A549 (cell line): ENCODE data around the gene SHISA4. TPM values are rescaled to one million over a fixed set of nuclear protein-coding genes. Genes with fewer than 3 reads are reported as not detected.

Source experiments
- ATAC-seq, 2 experiments: fragments of 200-7000 bp in 1 of 2; fragments of >200 bp in 1 of 2; cut with Nextera tagmentation in 1 of 2; cut with Tn5 transposase in 1 of 2; 3 replicates each; pipeline versions ENCODE4 v1.8.0 to v1.9.1; 2018 to 2020; ENCODE audit warnings: mild to moderate bottlenecking in 1 of 2, moderate library complexity in 1 of 2
- CTCF ChIA-PET: fragments of 300-600 bp; sonication (Branson Sonifier 250); formaldehyde crosslinking; extraction: SDS; loops from one replicate; lab custom pipeline; 2021; ENCODE audit warnings: antibody characterized with exemption, inconsistent platforms; lab: Yijun Ruan, JAX
- POLR2A ChIA-PET: fragments of 350-600 bp; formaldehyde crosslinking; extraction: SDS; loops from one replicate; lab custom pipeline; 2021; ENCODE audit warnings: antibody characterized with exemption, inconsistent platforms; lab: Yijun Ruan, JAX
- DNase-seq, 2 experiments: peaks; one replicate each; pipeline versions ENCODE4 v3.0.0 to v3.0.0-alpha.2; 2011 to 2016; ENCODE audit warnings: low read depth in 1 of 2, low spot score in 1 of 2
- FAIRE-seq: peaks from 2 replicates; lab custom pipeline; 2011; peaks lifted over from hg19 to GRCh38; lab: Jason Lieb, UNC
- H3K27ac ChIP-seq, 2 experiments: fragments of >200 bp; sonication (Bioruptor Twin); formaldehyde crosslinking; 3 replicates each; pipeline ENCODE4 v1.5.1; 2016 to 2017
- H3K4me1 ChIP-seq: fragments of >200 bp; sonication (Bioruptor Twin); formaldehyde crosslinking; 3 replicates; pipeline ENCODE4 v1.6.1; 2016
- H3K4me2 ChIP-seq: fragments of >200 bp; sonication (Bioruptor Twin); formaldehyde crosslinking; 3 replicates; pipeline ENCODE4 v1.6.1; 2016
- H3K4me3 ChIP-seq: fragments of >200 bp; sonication (Bioruptor Twin); formaldehyde crosslinking; 3 replicates; pipeline ENCODE4 v1.5.1; 2016
- H3K9me3 ChIP-seq: fragments of >200 bp; sonication (Bioruptor Twin); formaldehyde crosslinking; 3 replicates; pipeline ENCODE4 v1.6.1; 2016
- EHF ChIP-seq: fragments of 250-450 bp; sonication (Bioruptor Pico); IDR thresholded peaks from 2 replicates; pipeline ENCODE4 v1.5.0; 2020; ENCODE audit warnings: mild to moderate bottlenecking
- EHMT2 ChIP-seq: fragments of 200-600 bp; sonication (generic); IDR thresholded peaks from 2 replicates; pipeline ENCODE4 v1.6.1; 2016; ENCODE audit warnings: antibody characterized with exemption, low read depth, mild to moderate bottlenecking, moderate library complexity
- EP300 ChIP-seq, 2 experiments: fragments of >200 bp; sonication (Bioruptor Twin); formaldehyde crosslinking; IDR thresholded peaks; 2 replicates in 1 of 2; 3 replicates in 1 of 2; pipeline ENCODE4 v1.6.1; 2016 to 2017
- FOSB ChIP-seq: fragments of 250-450 bp; sonication (Bioruptor Pico); IDR thresholded peaks from 2 replicates; pipeline ENCODE4 v1.5.0; 2020; ENCODE audit warnings: mild to moderate bottlenecking, moderate library complexity
- HOXA7 ChIP-seq: fragments of 250-450 bp; sonication (Bioruptor Pico); IDR thresholded peaks from 2 replicates; pipeline ENCODE4 v1.5.0; 2020; ENCODE audit warnings: mild to moderate bottlenecking, moderate library complexity
- HOXB13 ChIP-seq: fragments of 250-450 bp; sonication (Bioruptor Pico); IDR thresholded peaks from 2 replicates; pipeline ENCODE4 v1.5.0; 2020; ENCODE audit warnings: low read depth, mild to moderate bottlenecking, moderate library complexity
- HOXB5 ChIP-seq: fragments of 250-450 bp; sonication (Bioruptor Pico); IDR thresholded peaks from 2 replicates; pipeline ENCODE4 v1.5.0; 2020; ENCODE audit warnings: mild to moderate bottlenecking, moderate library complexity
- JUNB ChIP-seq: fragments of >200 bp; sonication (Bioruptor Twin); formaldehyde crosslinking; IDR thresholded peaks from 2 replicates; pipeline ENCODE4 v1.6.1; 2016
- KDM1A ChIP-seq: fragments of 200-600 bp; sonication (generic); IDR thresholded peaks from 2 replicates; pipeline ENCODE4 v1.6.1; 2016; ENCODE audit warnings: low read depth, mild to moderate bottlenecking
- MAFK ChIP-seq: fragments of 450-650 bp; IDR thresholded peaks from 2 replicates; pipeline ENCODE4 v1.6.1; 2014; ENCODE audit not compliant: partially characterized antibody
- NPAS2 ChIP-seq: fragments of 250-450 bp; sonication (Bioruptor Pico); IDR thresholded peaks from 2 replicates; pipeline ENCODE4 v1.8.0; 2022; ENCODE audit warnings: mild to moderate bottlenecking, moderate library complexity, borderline replicate concordance
- RCOR1 ChIP-seq: fragments of 150-350 bp; IDR thresholded peaks from 2 replicates; pipeline ENCODE4 v1.6.1; 2014; ENCODE audit warnings: antibody characterized with exemption, low read length, low read depth
- SMC3 ChIP-seq: fragments of >200 bp; sonication (Bioruptor Twin); formaldehyde crosslinking; IDR thresholded peaks from 3 replicates; pipeline ENCODE4 v1.6.1; 2018; ENCODE audit warnings: inconsistent platforms
- SREBF2 ChIP-seq: fragments of 450-650 bp; IDR thresholded peaks from 2 replicates; pipeline ENCODE4 v1.6.1; 2014; ENCODE audit warnings: mild to moderate bottlenecking, moderate library complexity
- ZNF302 ChIP-seq: fragments of 250-450 bp; sonication (Bioruptor Pico); IDR thresholded peaks from 2 replicates; pipeline ENCODE4 v1.9.0; 2021; ENCODE audit warnings: inconsistent platforms, mild to moderate bottlenecking, moderate library complexity
- ZSCAN20 ChIP-seq: fragments of 250-450 bp; sonication (Bioruptor Pico); IDR thresholded peaks from 2 replicates; pipeline ENCODE4 v1.8.0; 2022; ENCODE audit warnings: mild to moderate bottlenecking, moderate library complexity
- WGBS: methylation state at CpG from one replicate; pipeline ENCODE4 v1.1.6; 2017; ENCODE audit errors: missing lambda C conversion rate; 5-methylcytosine and 5-hydroxymethylcytosine counted together
- polyA plus RNA-seq, 4 experiments: library from polyadenylated mRNA; depleted of rRNA in 3 of 4; stranded (reverse); fragments of >200 nt; fragmentation: RNase III in 1 of 4; extraction: RNeasy Plus Mini Kit Qiagen cat#74134 plus additional on column Dnase treatment in 1 of 4; gene quantifications; 2 replicates in 3 of 4; 3 replicates in 1 of 4; pipeline ENCODE4 v1.2.3, GENCODE V29; 2011 to 2017
- TF ChIP-seq, protein P1 (sequence below): fragments of >200 bp; sonication (Bioruptor Twin); formaldehyde crosslinking; IDR thresholded peaks from 2 replicates; pipeline ENCODE4 v1.6.1; 2016
- TF ChIP-seq, protein P2 (sequence below): fragments of 450-650 bp; IDR thresholded peaks from 2 replicates; pipeline ENCODE4 v1.6.1; 2014; ENCODE audit warnings: antibody characterized with exemption
- TF ChIP-seq, protein P3 (sequence below): fragments of 250-450 bp; sonication (Bioruptor Pico); IDR thresholded peaks from 2 replicates; pipeline ENCODE4 v1.5.0; 2021; ENCODE audit warnings: mild to moderate bottlenecking, moderate library complexity, borderline replicate concordance
- TF ChIP-seq, protein P4 (sequence below): fragments of 250-450 bp; sonication (Bioruptor Pico); IDR thresholded peaks from 2 replicates; pipeline ENCODE4 v1.5.0; 2020; ENCODE audit warnings: low read depth, mild to moderate bottlenecking, moderate library complexity
- TF ChIP-seq, protein P5 (sequence below): IDR thresholded peaks from 2 replicates; pipeline ENCODE4 v1.6.1; 2012; ENCODE audit warnings: low read depth, borderline replicate concordance
- TF ChIP-seq, protein P6 (sequence below): fragments of >200 bp; sonication (Bioruptor Twin); formaldehyde crosslinking; IDR thresholded peaks from 3 replicates; pipeline ENCODE4 v1.5.1; 2016
- TF ChIP-seq, protein P7 (sequence below): fragments of 150-350 bp; IDR thresholded peaks from 2 replicates; pipeline ENCODE4 v1.6.1; 2014; ENCODE audit warnings: low read depth, mild to moderate bottlenecking, low read length

Gene SHISA4
- polyA plus RNA-seq, 2 of the 4 experiments (the other 2 are of a cell fraction), result 10.0 to 15.0 TPM

DNA sequence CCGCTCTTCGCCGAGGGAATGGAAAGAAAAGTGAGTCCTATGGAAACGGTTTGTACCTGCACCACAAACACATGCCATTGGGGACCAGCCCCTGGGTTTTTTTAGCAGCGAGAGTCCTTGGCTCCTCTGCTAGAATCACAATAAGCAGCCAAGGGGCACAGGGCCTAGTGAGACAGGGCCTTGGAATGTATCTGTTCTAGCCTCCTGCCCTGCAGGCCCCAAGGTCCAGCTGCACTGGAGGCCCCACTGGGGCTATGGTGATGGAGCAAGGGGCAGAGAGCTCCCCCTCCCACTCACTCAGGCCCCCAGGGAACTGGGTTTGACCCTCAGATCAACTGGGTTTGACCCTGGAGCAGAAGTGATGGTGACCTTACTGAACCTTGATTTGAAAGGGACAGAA lies 14.4 kb downstream of the SHISA4 start:
- no peak overlapping the region for H3K4me3 ChIP-seq
- H3K9me3 ChIP-seq, result no peaks in the 10 kb centered on the region
- H3K4me2 ChIP-seq, result no peak overlapping the region
- peak in 1 of 2 experiments; percentile 17; a peak in 1 of 6 replicates for ATAC-seq
- no peak for DNase-seq
- no peaks in the 10 kb centered on the region for H3K4me1 ChIP-seq
- ChIA-PET CTCF (interaction anchor here (0.7 to 20.2 kb wide), 6 partner anchors 10 to 372 kb away, joined by 3 to 855 read pairs (median 3); partner anchors contain the start of genes RNPEP, SHISA4 and TIMM17A), POLR2A (no interaction called here)
- WGBS, result 78% methylated on average over 5 of the region's 5 CpGs
- H3K27ac ChIP-seq, result no peak overlapping the region
- no peak for FAIRE-seq
- TF ChIP-seq, protein P1, sequence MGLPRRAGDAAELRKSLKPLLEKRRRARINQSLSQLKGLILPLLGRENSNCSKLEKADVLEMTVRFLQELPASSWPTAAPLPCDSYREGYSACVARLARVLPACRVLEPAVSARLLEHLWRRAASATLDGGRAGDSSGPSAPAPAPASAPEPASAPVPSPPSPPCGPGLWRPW, result no peak
- TF ChIP-seq RCOR1 (no peak), HOXA7 (CRISPR knock-in tag) (no peak), EHF (CRISPR knock-in tag) (no peak), HOXB5 (no peak)
- TF ChIP-seq, all 56 proteins: peak for 0

DNA sequence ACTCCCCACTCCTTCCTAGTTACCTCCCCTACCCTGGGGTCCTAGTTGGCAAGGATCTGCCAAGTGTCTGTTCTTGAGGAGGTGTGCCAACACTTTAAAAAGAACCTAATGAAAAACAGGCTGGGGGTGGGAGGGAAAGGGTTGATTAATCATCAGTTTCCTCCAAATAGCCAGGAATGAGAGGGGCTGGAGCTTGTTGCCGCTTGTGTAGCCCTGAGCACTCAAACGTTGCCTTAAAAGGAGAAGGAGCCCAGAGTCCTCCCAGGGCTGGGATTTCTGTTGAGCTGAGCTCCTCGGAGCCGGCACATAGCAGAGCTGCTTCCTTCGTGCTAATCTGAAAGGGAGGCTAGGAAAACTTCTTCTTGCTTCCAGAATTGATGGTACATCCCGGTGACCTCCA lies 15.9 kb downstream of the SHISA4 start:
- FAIRE-seq (no peak), ATAC-seq (no peak), DNase-seq (no peak)
- Histone ChIP-seq H3K9me3 (no peaks in the 10 kb centered on the region), H3K27ac (no peak overlapping the region), H3K4me3 (no peak overlapping the region), H3K4me2 (no peak overlapping the region), H3K4me1 (no peaks in the 10 kb centered on the region)
- CTCF ChIA-PET, result interaction anchor here (17.1 to 20.2 kb wide), 2 partner anchors 12 to 72 kb away, joined by 303 to 855 read pairs; partner anchors contain the start of genes RNPEP and SHISA4
- POLR2A ChIA-PET, result no interaction called here
- WGBS, result 74% methylated on average over 6 of the region's 6 CpGs
- TF ChIP-seq SMC3 (no peak), MAFK (no peak), FOSB (CRISPR knock-in tag) (no peak), NPAS2 (CRISPR knock-in tag) (no peak), ZSCAN20 (no peak), SREBF2 (no peak), HOXB13 (CRISPR knock-in tag) (no peak), HOXA7 (CRISPR knock-in tag) (no peak), EHMT2 (no peak)
- TF ChIP-seq, protein P2, sequence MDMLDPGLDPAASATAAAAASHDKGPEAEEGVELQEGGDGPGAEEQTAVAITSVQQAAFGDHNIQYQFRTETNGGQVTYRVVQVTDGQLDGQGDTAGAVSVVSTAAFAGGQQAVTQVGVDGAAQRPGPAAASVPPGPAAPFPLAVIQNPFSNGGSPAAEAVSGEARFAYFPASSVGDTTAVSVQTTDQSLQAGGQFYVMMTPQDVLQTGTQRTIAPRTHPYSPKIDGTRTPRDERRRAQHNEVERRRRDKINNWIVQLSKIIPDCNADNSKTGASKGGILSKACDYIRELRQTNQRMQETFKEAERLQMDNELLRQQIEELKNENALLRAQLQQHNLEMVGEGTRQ, result no peak
- TF ChIP-seq, protein P3, sequence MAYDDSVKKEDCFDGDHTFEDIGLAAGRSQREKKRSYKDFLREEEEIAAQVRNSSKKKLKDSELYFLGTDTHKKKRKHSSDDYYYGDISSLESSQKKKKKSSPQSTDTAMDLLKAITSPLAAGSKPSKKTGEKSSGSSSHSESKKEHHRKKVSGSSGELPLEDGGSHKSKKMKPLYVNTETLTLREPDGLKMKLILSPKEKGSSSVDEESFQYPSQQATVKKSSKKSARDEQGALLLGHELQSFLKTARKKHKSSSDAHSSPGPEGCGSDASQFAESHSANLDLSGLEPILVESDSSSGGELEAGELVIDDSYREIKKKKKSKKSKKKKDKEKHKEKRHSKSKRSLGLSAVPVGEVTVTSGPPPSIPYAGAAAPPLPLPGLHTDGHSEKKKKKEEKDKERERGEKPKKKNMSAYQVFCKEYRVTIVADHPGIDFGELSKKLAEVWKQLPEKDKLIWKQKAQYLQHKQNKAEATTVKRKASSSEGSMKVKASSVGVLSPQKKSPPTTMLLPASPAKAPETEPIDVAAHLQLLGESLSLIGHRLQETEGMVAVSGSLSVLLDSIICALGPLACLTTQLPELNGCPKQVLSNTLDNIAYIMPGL (CRISPR knock-in tag), result no peak
- TF ChIP-seq, protein P4, sequence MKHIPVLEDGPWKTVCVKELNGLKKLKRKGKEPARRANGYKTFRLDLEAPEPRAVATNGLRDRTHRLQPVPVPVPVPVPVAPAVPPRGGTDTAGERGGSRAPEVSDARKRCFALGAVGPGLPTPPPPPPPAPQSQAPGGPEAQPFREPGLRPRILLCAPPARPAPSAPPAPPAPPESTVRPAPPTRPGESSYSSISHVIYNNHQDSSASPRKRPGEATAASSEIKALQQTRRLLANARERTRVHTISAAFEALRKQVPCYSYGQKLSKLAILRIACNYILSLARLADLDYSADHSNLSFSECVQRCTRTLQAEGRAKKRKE (CRISPR knock-in tag), result no peak
- TF ChIP-seq, protein P5, sequence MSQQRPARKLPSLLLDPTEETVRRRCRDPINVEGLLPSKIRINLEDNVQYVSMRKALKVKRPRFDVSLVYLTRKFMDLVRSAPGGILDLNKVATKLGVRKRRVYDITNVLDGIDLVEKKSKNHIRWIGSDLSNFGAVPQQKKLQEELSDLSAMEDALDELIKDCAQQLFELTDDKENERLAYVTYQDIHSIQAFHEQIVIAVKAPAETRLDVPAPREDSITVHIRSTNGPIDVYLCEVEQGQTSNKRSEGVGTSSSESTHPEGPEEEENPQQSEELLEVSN, result no peak

DNA sequence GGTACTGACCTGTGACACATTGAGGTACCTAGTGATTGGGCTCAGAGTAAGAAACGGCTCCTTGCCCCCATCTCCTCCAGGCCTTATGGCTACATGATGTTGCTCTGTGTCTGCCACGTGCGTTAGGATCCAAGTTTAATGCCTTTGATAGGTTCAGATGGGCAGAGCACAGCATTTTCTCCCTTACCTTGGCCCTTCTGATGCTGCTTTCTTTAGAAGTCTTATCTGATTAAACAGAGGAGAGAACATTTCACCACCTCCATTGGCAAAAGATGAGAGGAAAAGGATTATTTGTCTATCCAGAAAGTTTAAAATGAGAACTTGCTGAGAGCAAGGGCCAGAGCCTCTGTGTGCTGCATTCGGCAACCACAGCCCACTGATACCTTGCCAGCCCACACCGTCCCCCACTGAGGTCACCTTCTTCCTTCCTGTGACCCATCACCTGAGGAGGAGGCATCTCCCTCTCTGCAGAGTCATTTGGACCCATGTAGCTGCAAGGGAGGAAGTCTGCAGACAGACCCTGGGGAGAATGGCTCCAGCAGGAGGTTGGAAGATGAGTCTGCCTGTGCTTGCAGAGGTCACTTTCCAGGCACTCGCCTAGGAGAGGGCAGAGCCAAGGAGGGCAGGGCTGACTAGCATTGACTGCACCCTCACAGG lies 16.7 kb downstream of the SHISA4 start:
- H3K4me3 ChIP-seq, result no peak overlapping the region
- no peak for DNase-seq
- H3K27ac ChIP-seq, result no peak overlapping the region
- POLR2A ChIA-PET, result interaction anchor here (1.7 kb wide), 1 partner anchor 11 kb away, joined by 4 read pairs; no protein-coding TSS in a partner anchor
- no peaks in the 10 kb centered on the region for H3K9me3 ChIP-seq
- WGBS, result 70% methylated on average over 6 of the region's 6 CpGs
- no peak overlapping the region for H3K4me2 ChIP-seq
- no peak for ATAC-seq
- CTCF ChIA-PET, result interaction anchor here (1.0 to 20.2 kb wide), 3 partner anchors 13 to 71 kb away, joined by 3 to 855 read pairs (median 303); partner anchors contain the start of genes RNPEP and SHISA4
- FAIRE-seq, result no peak
- no peaks in the 10 kb centered on the region for H3K4me1 ChIP-seq
- no peak for TF ChIP-seq EP300 (IDR thresholded peaks at IDR 0.05)
- no peak for TF ChIP-seq KDM1A
- TF ChIP-seq, protein P3 (CRISPR knock-in tag), result no peak
- TF ChIP-seq ZNF302 (CRISPR knock-in tag), result no peak
- TF ChIP-seq JUNB, result no peak
- TF ChIP-seq HOXA7 (CRISPR knock-in tag), result no peak
- TF ChIP-seq, protein P6, sequence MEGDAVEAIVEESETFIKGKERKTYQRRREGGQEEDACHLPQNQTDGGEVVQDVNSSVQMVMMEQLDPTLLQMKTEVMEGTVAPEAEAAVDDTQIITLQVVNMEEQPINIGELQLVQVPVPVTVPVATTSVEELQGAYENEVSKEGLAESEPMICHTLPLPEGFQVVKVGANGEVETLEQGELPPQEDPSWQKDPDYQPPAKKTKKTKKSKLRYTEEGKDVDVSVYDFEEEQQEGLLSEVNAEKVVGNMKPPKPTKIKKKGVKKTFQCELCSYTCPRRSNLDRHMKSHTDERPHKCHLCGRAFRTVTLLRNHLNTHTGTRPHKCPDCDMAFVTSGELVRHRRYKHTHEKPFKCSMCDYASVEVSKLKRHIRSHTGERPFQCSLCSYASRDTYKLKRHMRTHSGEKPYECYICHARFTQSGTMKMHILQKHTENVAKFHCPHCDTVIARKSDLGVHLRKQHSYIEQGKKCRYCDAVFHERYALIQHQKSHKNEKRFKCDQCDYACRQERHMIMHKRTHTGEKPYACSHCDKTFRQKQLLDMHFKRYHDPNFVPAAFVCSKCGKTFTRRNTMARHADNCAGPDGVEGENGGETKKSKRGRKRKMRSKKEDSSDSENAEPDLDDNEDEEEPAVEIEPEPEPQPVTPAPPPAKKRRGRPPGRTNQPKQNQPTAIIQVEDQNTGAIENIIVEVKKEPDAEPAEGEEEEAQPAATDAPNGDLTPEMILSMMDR, result no peak
- TF ChIP-seq, protein P7, sequence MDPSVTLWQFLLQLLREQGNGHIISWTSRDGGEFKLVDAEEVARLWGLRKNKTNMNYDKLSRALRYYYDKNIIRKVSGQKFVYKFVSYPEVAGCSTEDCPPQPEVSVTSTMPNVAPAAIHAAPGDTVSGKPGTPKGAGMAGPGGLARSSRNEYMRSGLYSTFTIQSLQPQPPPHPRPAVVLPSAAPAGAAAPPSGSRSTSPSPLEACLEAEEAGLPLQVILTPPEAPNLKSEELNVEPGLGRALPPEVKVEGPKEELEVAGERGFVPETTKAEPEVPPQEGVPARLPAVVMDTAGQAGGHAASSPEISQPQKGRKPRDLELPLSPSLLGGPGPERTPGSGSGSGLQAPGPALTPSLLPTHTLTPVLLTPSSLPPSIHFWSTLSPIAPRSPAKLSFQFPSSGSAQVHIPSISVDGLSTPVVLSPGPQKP, result no peak
- no peak for TF ChIP-seq FOSB (CRISPR knock-in tag)
